A549 (cell line): ENCODE results near the gene ALG3. TPM values are rescaled to one million over a fixed set of nuclear protein-coding genes. Genes with fewer than 3 reads are reported as not detected.

Experiments
- ATAC-seq, 2 experiments: fragments of 200-7000 bp in 1 of 2; fragments of >200 bp in 1 of 2; cut with Nextera tagmentation in 1 of 2; cut with Tn5 transposase in 1 of 2; 3 replicates each; pipeline versions ENCODE4 v1.8.0 to v1.9.1; 2018 to 2020; ENCODE audit warnings: mild to moderate bottlenecking in 1 of 2, moderate library complexity in 1 of 2
- CTCF ChIA-PET: fragments of 300-600 bp; sonication (Branson Sonifier 250); formaldehyde crosslinking; extraction: SDS; loops from one replicate; lab custom pipeline; 2021; ENCODE audit warnings: antibody characterized with exemption, inconsistent platforms; lab: Yijun Ruan, JAX
- POLR2A ChIA-PET: fragments of 350-600 bp; formaldehyde crosslinking; extraction: SDS; loops from one replicate; lab custom pipeline; 2021; ENCODE audit warnings: antibody characterized with exemption, inconsistent platforms; lab: Yijun Ruan, JAX
- DNase-seq, 2 experiments: peaks; one replicate each; pipeline versions ENCODE4 v3.0.0 to v3.0.0-alpha.2; 2011 to 2016; ENCODE audit warnings: low read depth in 1 of 2, low spot score in 1 of 2
- FAIRE-seq: peaks from 2 replicates; lab custom pipeline; 2011; peaks lifted over from hg19 to GRCh38; lab: Jason Lieb, UNC
- H3K27ac ChIP-seq, 2 experiments: fragments of >200 bp; sonication (Bioruptor Twin); formaldehyde crosslinking; 3 replicates each; pipeline ENCODE4 v1.5.1; 2016 to 2017
- H3K4me1 ChIP-seq: fragments of >200 bp; sonication (Bioruptor Twin); formaldehyde crosslinking; 3 replicates; pipeline ENCODE4 v1.6.1; 2016
- H3K4me2 ChIP-seq: fragments of >200 bp; sonication (Bioruptor Twin); formaldehyde crosslinking; 3 replicates; pipeline ENCODE4 v1.6.1; 2016
- H3K4me3 ChIP-seq: fragments of >200 bp; sonication (Bioruptor Twin); formaldehyde crosslinking; 3 replicates; pipeline ENCODE4 v1.5.1; 2016
- H3K9me3 ChIP-seq: fragments of >200 bp; sonication (Bioruptor Twin); formaldehyde crosslinking; 3 replicates; pipeline ENCODE4 v1.6.1; 2016
- BHLHE40 ChIP-seq: IDR thresholded peaks from 2 replicates; pipeline ENCODE4 v1.6.1; 2012; ENCODE audit warnings: low read depth, low read length, inconsistent platforms
- CTCF ChIP-seq: fragments of >200 bp; sonication (Bioruptor Twin); formaldehyde crosslinking; IDR thresholded peaks from 3 replicates; pipeline ENCODE4 v1.5.1; 2016
- E2F6 ChIP-seq: IDR thresholded peaks from 2 replicates; pipeline ENCODE4 v1.6.1; 2012; ENCODE audit warnings: low read depth, borderline replicate concordance
- ESRRA ChIP-seq: fragments of 150-350 bp; IDR thresholded peaks from 2 replicates; pipeline ENCODE4 v1.6.1; 2014; ENCODE audit warnings: mild to moderate bottlenecking, low read length, borderline replicate concordance
- FOSB ChIP-seq: fragments of 250-450 bp; sonication (Bioruptor Pico); IDR thresholded peaks from 2 replicates; pipeline ENCODE4 v1.5.0; 2020; ENCODE audit warnings: mild to moderate bottlenecking, moderate library complexity
- FOSL2 ChIP-seq, 2 experiments: fragments of 450-650 bp in 1 of 2; fragments of >200 bp in 1 of 2; sonication (Bioruptor Twin) in 1 of 2; formaldehyde crosslinking; IDR thresholded peaks; 2 replicates each; pipeline versions ENCODE4 v1.5.0 to v1.6.1; 2016 to 2020; ENCODE audit warnings: mild to moderate bottlenecking in 1 of 2, moderate library complexity in 1 of 2
- HDAC2 ChIP-seq: fragments of 200-600 bp; sonication (generic); IDR thresholded peaks from 2 replicates; pipeline ENCODE4 v1.6.1; 2016
- HMGXB4 ChIP-seq: fragments of 250-450 bp; sonication (Bioruptor Pico); IDR thresholded peaks from 2 replicates; pipeline ENCODE4 v1.5.0; 2021; ENCODE audit warnings: mild to moderate bottlenecking, moderate library complexity, borderline replicate concordance
- JUN ChIP-seq, 2 experiments: fragments of >200 bp; sonication (Bioruptor Twin); formaldehyde crosslinking; IDR thresholded peaks; 2 replicates in 1 of 2; 3 replicates in 1 of 2; pipeline ENCODE4 v1.6.1; 2016 to 2017
- JUNB ChIP-seq: fragments of >200 bp; sonication (Bioruptor Twin); formaldehyde crosslinking; IDR thresholded peaks from 2 replicates; pipeline ENCODE4 v1.6.1; 2016
- KDM5A ChIP-seq: fragments of 200-600 bp; sonication (generic); IDR thresholded peaks from 2 replicates; pipeline ENCODE4 v1.6.1; 2016; ENCODE audit warnings: antibody characterized with exemption, mild to moderate bottlenecking
- MAZ ChIP-seq: fragments of 150-350 bp; IDR thresholded peaks from 2 replicates; pipeline ENCODE4 v1.6.1; 2014; ENCODE audit warnings: antibody characterized with exemption, low read depth, low read length, borderline replicate concordance
- RAD21 ChIP-seq, 2 experiments: fragments of >200 bp in 1 of 2; sonication (Bioruptor Twin) in 1 of 2; formaldehyde crosslinking in 1 of 2; IDR thresholded peaks in 1 of 2; conservative IDR thresholded peaks in 1 of 2; 2 replicates in 1 of 2; 3 replicates in 1 of 2; pipeline ENCODE4 v1.6.1; 2012 to 2018; ENCODE audit warnings: inconsistent platforms in 1 of 2
- RCOR1 ChIP-seq: fragments of 150-350 bp; IDR thresholded peaks from 2 replicates; pipeline ENCODE4 v1.6.1; 2014; ENCODE audit warnings: antibody characterized with exemption, low read length, low read depth
- RFX5 ChIP-seq: fragments of 450-650 bp; IDR thresholded peaks from 2 replicates; pipeline ENCODE4 v1.7.1; 2014; ENCODE audit warnings: antibody characterized with exemption, mild to moderate bottlenecking, moderate library complexity
- SMC3 ChIP-seq: fragments of >200 bp; sonication (Bioruptor Twin); formaldehyde crosslinking; IDR thresholded peaks from 3 replicates; pipeline ENCODE4 v1.6.1; 2018; ENCODE audit warnings: inconsistent platforms
- SREBF2 ChIP-seq: fragments of 450-650 bp; IDR thresholded peaks from 2 replicates; pipeline ENCODE4 v1.6.1; 2014; ENCODE audit warnings: mild to moderate bottlenecking, moderate library complexity
- ZSCAN20 ChIP-seq: fragments of 250-450 bp; sonication (Bioruptor Pico); IDR thresholded peaks from 2 replicates; pipeline ENCODE4 v1.8.0; 2022; ENCODE audit warnings: mild to moderate bottlenecking, moderate library complexity
- WGBS: methylation state at CpG from one replicate; pipeline ENCODE4 v1.1.6; 2017; ENCODE audit errors: missing lambda C conversion rate; 5-methylcytosine and 5-hydroxymethylcytosine counted together
- polyA plus RNA-seq, 4 experiments: library from polyadenylated mRNA; depleted of rRNA in 3 of 4; stranded (reverse); fragments of >200 nt; fragmentation: RNase III in 1 of 4; extraction: RNeasy Plus Mini Kit Qiagen cat#74134 plus additional on column Dnase treatment in 1 of 4; gene quantifications; 2 replicates in 3 of 4; 3 replicates in 1 of 4; pipeline ENCODE4 v1.2.3, GENCODE V29; 2011 to 2017

ALG3 gene
- polyA plus RNA-seq, 2 of the 4 experiments (the other 2 are of a cell fraction): 49.1 to 59.6 TPM

GRCh38 chr3:184290331-184290730 is 41.6 kb upstream of the ALG3 start:
- Histone ChIP-seq H3K4me2 (no peak overlapping the region), H3K4me1 (no peaks in the 10 kb centered on the region), H3K9me3 (no peaks in the 10 kb centered on the region), H3K4me3 (no peak overlapping the region), H3K27ac (no peak overlapping the region)
- CTCF ChIA-PET: interaction anchor here (0.5 to 1.8 kb wide), 7 partner anchors 93 to 462 kb away, joined by 3 to 7 read pairs (median 3); no protein-coding TSS in a partner anchor
- DNase-seq (no peak), ATAC-seq (no peak), FAIRE-seq (no peak)
- 75% methylated on average over 8 of the region's 10 CpGs for WGBS
- POLR2A ChIA-PET: no interaction called here
- TF ChIP-seq ESRRA (no peak), RCOR1 (no peak), SREBF2 (no peak), ZSCAN20 (no peak), RFX5 (no peak), E2F6 (no peak), FOSL2 (IDR thresholded peaks at IDR 0.05) (no peak), FOSL2 (CRISPR knock-in tag; IDR thresholded peaks at IDR 0.05) (no peak), JUNB (no peak), JUN (IDR thresholded peaks at IDR 0.05) (no peak), BHLHE40 (no peak), KDM5A (no peak), FOSB (CRISPR knock-in tag) (no peak)

- ATAC-seq (peak; percentile 78 to 88; a peak in 5 of 6 replicates), FAIRE-seq (no peak), DNase-seq (peak; percentile 66 to 74)
- Histone ChIP-seq H3K9me3 (no peaks in the 10 kb centered on the region), H3K4me2 (no peak overlapping the region), H3K4me3 (no peak overlapping the region), H3K27ac (no peak overlapping the region), H3K4me1 (no peaks in the 10 kb centered on the region)
- TF ChIP-seq RAD21 (conservative IDR thresholded peaks at IDR 0.05 in 1 of 2, IDR thresholded peaks at IDR 0.05 in 1 of 2): peak; percentile 79 to 88
- TF ChIP-seq CTCF: peak; percentile 71
- peak; percentile 36; the same call in 1 of the 3 replicates for TF ChIP-seq SMC3
- TF ChIP-seq HDAC2: no peak
- no peak for TF ChIP-seq MAZ
- no peak for TF ChIP-seq RFX5
- no peak for TF ChIP-seq HMGXB4 (CRISPR knock-in tag)
- CTCF ChIA-PET: interaction anchor here (0.5 to 1.8 kb wide), 25 partner anchors 8 to 404 kb away, joined by 3 to 11 read pairs (median 3); partner anchors contain the start of genes EEF1AKMT4, HTR3C and VWA5B2
- POLR2A ChIA-PET: no interaction called here
- 12% methylated on average over 10 of the region's 10 CpGs for WGBS
These were observed 40.7 kb upstream of the ALG3 start for GRCh38 chr3:184289426-184289938.

GRCh38 chr3:184284696-184285095 is 35.9 kb upstream of the ALG3 start:
- no peak for FAIRE-seq
- Histone ChIP-seq H3K27ac (no peak overlapping the region), H3K4me2 (no peak overlapping the region), H3K4me1 (no peaks in the 10 kb centered on the region), H3K4me3 (no peak overlapping the region), H3K9me3 (no peaks in the 10 kb centered on the region)
- CTCF ChIA-PET: interaction anchor here (0.6 to 4.5 kb wide), 11 partner anchors 10 to 399 kb away, joined by 3 to 24 read pairs (median 3); partner anchors contain the start of genes EEF1AKMT4 and VWA5B2
- POLR2A ChIA-PET: no interaction called here
- DNase-seq: peak; percentile 71 to 78
- 4% methylated on average over 4 of the region's 4 CpGs for WGBS
- peak; percentile 79 to 86 for ATAC-seq
- TF ChIP-seq RCOR1 (no peak), CTCF (peak; percentile 26; the same call in 2 of the 3 replicates), RAD21 (conservative IDR thresholded peaks at IDR 0.05 in 1 of 2, IDR thresholded peaks at IDR 0.05 in 1 of 2) (peak; percentile 39 to 67; a peak in 4 of 5 replicates)
